IPS-20b (cell line): Measurements from ENCODE around the gene DDAH2.
"Not testable (repeated sequence)": the region's sequence is repeated elsewhere in the genome, so short reads cannot be mapped to it uniquely, and the experiment has no call there.

Experiments used
- H3K27ac ChIP-seq: one replicate; pipeline ENCODE4 v1.5.1; 2013; ENCODE audit warnings: low read length
- H3K27me3 ChIP-seq: 2 replicates; pipeline ENCODE4 v1.6.1; 2013; ENCODE audit warnings: mild to moderate bottlenecking, low read length, inconsistent platforms; ENCODE audit not compliant: insufficient read depth
- H3K36me3 ChIP-seq: 2 replicates; pipeline ENCODE4 v1.6.1; 2013; ENCODE audit warnings: low read depth, mild to moderate bottlenecking, inconsistent platforms, low read length, moderate library complexity; ENCODE audit not compliant: insufficient read depth
- H3K4me1 ChIP-seq: 2 replicates; pipeline ENCODE4 v1.6.1; 2013; ENCODE audit warnings: mild to moderate bottlenecking, control low read depth, inconsistent platforms, low read length, moderate library complexity; ENCODE audit not compliant: insufficient read depth
- H3K4me3 ChIP-seq: 2 replicates; pipeline ENCODE4 v1.5.1; 2013; ENCODE audit warnings: mild to moderate bottlenecking, low read length, inconsistent platforms
- H3K9ac ChIP-seq: 2 replicates; pipeline ENCODE4 v1.6.1; 2013; ENCODE audit warnings: low read depth, mild to moderate bottlenecking, inconsistent platforms, low read length, moderate library complexity
- H3K9me3 ChIP-seq: 2 replicates; pipeline ENCODE4 v1.6.1; 2013; ENCODE audit warnings: mild to moderate bottlenecking, low read depth, low read length, inconsistent platforms; ENCODE audit not compliant: insufficient read depth

DDAH2 gene

GRCh38 chr6:31718265-31718664 is 10.8 kb downstream of the DDAH2 start:
- H3K9ac ChIP-seq: no peak overlapping the region
- no peaks in the 10 kb centered on the region for H3K27me3 ChIP-seq
- H3K27ac ChIP-seq: no peak overlapping the region

GRCh38 chr6:31717499-31718222 is 11.4 kb downstream of the DDAH2 start:
- H3K9ac ChIP-seq: peak overlapping the region; percentile 3; the same call in 1 of the 2 replicates
- H3K27me3 ChIP-seq: no peaks in the 10 kb centered on the region
- no peak overlapping the region for H3K4me3 ChIP-seq
- H3K9me3 ChIP-seq: no peaks in the 10 kb centered on the region
- peaks cover 30% of the 10 kb centered on the region; the same call in 1 of the 2 replicates for H3K4me1 ChIP-seq
- H3K36me3 ChIP-seq: no peaks in the 10 kb centered on the region
- no peak overlapping the region for H3K27ac ChIP-seq

More at GRCh38 chr6:31718265-31718664, 10.8 kb downstream of the DDAH2 start:
- Histone ChIP-seq H3K4me1 (peaks cover 28% of the 10 kb centered on the region; the same call in 1 of the 2 replicates), H3K9me3 (no peaks in the 10 kb centered on the region), H3K36me3 (no peaks in the 10 kb centered on the region), H3K4me3 (no peak overlapping the region)

- peaks cover 30% of the 10 kb centered on the region; the same call in 1 of the 2 replicates for H3K4me1 ChIP-seq
- H3K27me3 ChIP-seq: no peaks in the 10 kb centered on the region
- no peaks in the 10 kb centered on the region for H3K36me3 ChIP-seq
- H3K9ac ChIP-seq: peak within 1 kb of the TSS; percentile 66; the same call in 1 of the 2 replicates
- no peak within 1 kb of the TSS for H3K27ac ChIP-seq
- peak within 1 kb of the TSS; percentile 23; the same call in 1 of the 2 replicates for H3K4me3 ChIP-seq
- H3K9me3 ChIP-seq: no peaks in the 10 kb centered on the region
Observed at GRCh38 chr6:31715022-31715958, 13.8 kb downstream of the DDAH2 start, which contains the start of gene LY6G6D. Gene LY6G6D, plus strand, starts transcription at chr6:31715348. Its CDS starts 8 bp downstream, at chr6:31715356.

- no peaks in the 10 kb centered on the region for H3K27me3 ChIP-seq
- H3K9me3 ChIP-seq: no peaks in the 10 kb centered on the region
- no peaks in the 10 kb centered on the region for H3K36me3 ChIP-seq
- H3K9ac ChIP-seq: peak overlapping the region; percentile 66; the same call in 1 of the 2 replicates
- H3K4me3 ChIP-seq: peak overlapping the region; percentile 33; the same call in 1 of the 2 replicates
- H3K4me1 ChIP-seq: peaks cover 30% of the 10 kb centered on the region; the same call in 1 of the 2 replicates
- no peak overlapping the region for H3K27ac ChIP-seq
Observed at GRCh38 chr6:31713991-31714684, 15.0 kb downstream of the DDAH2 start.

GRCh38 chr6:31713465-31713864 is 15.6 kb downstream of the DDAH2 start:
- Histone ChIP-seq H3K4me1 (peaks cover 27% of the 10 kb centered on the region; the same call in 1 of the 2 replicates), H3K9me3 (no peaks in the 10 kb centered on the region), H3K27ac (no peak overlapping the region)

GRCh38 chr6:31712296-31712695 is 16.8 kb downstream of the DDAH2 start:
- no peak overlapping the region for H3K4me3 ChIP-seq
- no peaks in the 10 kb centered on the region for H3K36me3 ChIP-seq
- no peak overlapping the region for H3K27ac ChIP-seq
- H3K9ac ChIP-seq: no peak overlapping the region
- H3K27me3 ChIP-seq: no peaks in the 10 kb centered on the region
- no peaks in the 10 kb centered on the region for H3K9me3 ChIP-seq
- peaks cover 20% of the 10 kb centered on the region; the same call in 1 of the 2 replicates for H3K4me1 ChIP-seq

More at GRCh38 chr6:31713465-31713864, 15.6 kb downstream of the DDAH2 start:
- H3K4me3 ChIP-seq: 0 out of 2 replicates have a peak overlapping the region, but pooled peaks have one; percentile 33
- no peaks in the 10 kb centered on the region for H3K36me3 ChIP-seq
- peak overlapping the region; percentile 66; the same call in 1 of the 2 replicates for H3K9ac ChIP-seq
- no peaks in the 10 kb centered on the region for H3K27me3 ChIP-seq

- H3K4me1 ChIP-seq: peaks cover 20% of the 10 kb centered on the region; the same call in 1 of the 2 replicates
- H3K27me3 ChIP-seq: no peaks in the 10 kb centered on the region
- H3K9ac ChIP-seq: no peak overlapping the region
- H3K9me3 ChIP-seq: no peaks in the 10 kb centered on the region
- no peaks in the 10 kb centered on the region for H3K36me3 ChIP-seq
- H3K27ac ChIP-seq: no peak overlapping the region
- no peak overlapping the region for H3K4me3 ChIP-seq
Observed at GRCh38 chr6:31711233-31711632, 17.9 kb downstream of the DDAH2 start.

GRCh38 chr6:31710523-31711219 is 18.4 kb downstream of the DDAH2 start:
- no peak overlapping the region for H3K4me3 ChIP-seq
- H3K27ac ChIP-seq: no peak overlapping the region
- H3K27me3 ChIP-seq: no peaks in the 10 kb centered on the region
- H3K9me3 ChIP-seq: no peaks in the 10 kb centered on the region
- peaks cover 20% of the 10 kb centered on the region; the same call in 1 of the 2 replicates for H3K4me1 ChIP-seq
- no peak overlapping the region for H3K9ac ChIP-seq
- no peaks in the 10 kb centered on the region for H3K36me3 ChIP-seq

GRCh38 chr6:31709157-31709556 is 19.9 kb downstream of the DDAH2 start:
- H3K4me3 ChIP-seq, H3K27ac ChIP-seq, H3K36me3 ChIP-seq: not testable (repeated sequence)

GRCh38 chr6:31708224-31708623 is 20.9 kb downstream of the DDAH2 start:
- H3K27ac ChIP-seq: no peak overlapping the region
- no peak overlapping the region for H3K9ac ChIP-seq
- H3K4me1 ChIP-seq: peaks cover 1% of the 10 kb centered on the region; the same call in 1 of the 2 replicates
- no peaks in the 10 kb centered on the region for H3K36me3 ChIP-seq
- no peak overlapping the region for H3K4me3 ChIP-seq
- H3K27me3 ChIP-seq: no peaks in the 10 kb centered on the region
- H3K9me3 ChIP-seq: no peaks in the 10 kb centered on the region

More at GRCh38 chr6:31709157-31709556, 19.9 kb downstream of the DDAH2 start:
- H3K4me1 ChIP-seq: peaks cover 11% of the 10 kb centered on the region; the same call in 1 of the 2 replicates
- not testable (repeated sequence) for H3K9me3 ChIP-seq, H3K27me3 ChIP-seq, H3K9ac ChIP-seq
